GM20431 (cell line): ENCODE measurements around the gene P2RY14.
"Not testable (repeated sequence)": the region's sequence is repeated elsewhere in the genome, so short reads cannot be mapped to it uniquely, and the experiment has no call there.

Source experiments
- in situ Hi-C: fragments of 300-500 bp; cut with MseI, MboI; formaldehyde crosslinking; loops from one replicate; pipeline ENCODE4 v1.15.0; 2020; ENCODE audit warnings: low sequenced_read_pairs; ENCODE audit not compliant: unreplicated experiment

The P2RY14 gene

DNA sequence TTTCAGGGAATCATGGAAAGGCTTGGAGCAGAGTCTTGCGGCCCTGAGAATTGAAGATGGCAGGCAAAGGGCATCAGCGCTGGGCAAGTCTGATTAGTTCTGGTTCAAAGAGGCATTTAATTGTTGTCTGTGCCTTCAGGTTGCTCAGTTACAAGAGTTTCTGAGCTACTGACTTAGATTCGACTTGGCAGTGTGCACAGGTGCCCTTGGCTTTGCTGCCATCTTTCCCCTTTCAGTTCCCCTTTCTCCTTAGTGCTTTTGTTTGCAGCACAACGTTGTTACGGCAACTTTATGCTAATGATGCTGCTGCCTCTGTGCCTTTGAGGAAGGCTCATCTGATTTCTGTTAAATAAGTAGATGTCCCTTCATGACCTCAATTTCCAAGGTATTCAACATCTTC, 12.5 kb downstream of the P2RY14 start:
- in situ Hi-C loops, result no loop called here

DNA sequence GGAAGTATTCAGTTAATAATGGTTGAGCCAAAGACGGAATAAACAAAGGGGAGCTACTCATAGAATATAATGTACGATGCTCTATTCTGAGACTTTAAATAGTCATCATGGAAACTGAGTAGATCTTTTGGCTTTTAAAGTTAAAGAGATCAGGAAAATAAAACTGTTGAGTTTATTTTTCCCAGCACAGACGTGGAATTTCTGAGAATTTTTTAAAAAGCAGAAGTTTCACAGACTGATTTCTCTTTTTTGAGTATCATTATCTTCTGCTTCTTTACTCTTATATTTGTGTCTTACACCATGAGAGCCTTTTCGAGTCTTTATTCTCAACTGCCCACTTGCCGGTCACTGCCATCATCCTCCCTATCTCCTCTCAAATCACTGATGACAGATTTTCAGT, 13.2 kb downstream of the P2RY14 start:
- in situ Hi-C loops, result no loop called here

DNA sequence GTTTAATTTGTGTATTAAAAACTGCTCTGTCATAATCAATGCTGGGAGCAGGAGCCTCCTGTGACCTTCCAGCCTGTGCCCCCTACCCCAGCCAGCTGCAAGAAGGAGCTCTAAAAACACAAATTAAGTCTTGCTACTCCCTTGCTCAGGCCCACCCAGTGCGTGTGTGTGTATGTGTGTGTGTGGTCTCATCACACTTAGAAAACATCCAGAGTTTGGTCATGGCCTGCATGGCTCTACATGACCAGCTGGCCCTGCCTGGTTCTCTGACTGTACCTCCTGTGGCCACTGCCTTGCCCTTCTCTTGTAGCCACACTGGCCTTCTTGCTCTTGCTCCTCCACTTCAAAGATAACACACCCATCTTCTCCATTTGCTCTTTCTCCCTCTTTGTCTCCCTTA, 13.7 kb downstream of the P2RY14 start:
- in situ Hi-C loops, result no loop called here

DNA sequence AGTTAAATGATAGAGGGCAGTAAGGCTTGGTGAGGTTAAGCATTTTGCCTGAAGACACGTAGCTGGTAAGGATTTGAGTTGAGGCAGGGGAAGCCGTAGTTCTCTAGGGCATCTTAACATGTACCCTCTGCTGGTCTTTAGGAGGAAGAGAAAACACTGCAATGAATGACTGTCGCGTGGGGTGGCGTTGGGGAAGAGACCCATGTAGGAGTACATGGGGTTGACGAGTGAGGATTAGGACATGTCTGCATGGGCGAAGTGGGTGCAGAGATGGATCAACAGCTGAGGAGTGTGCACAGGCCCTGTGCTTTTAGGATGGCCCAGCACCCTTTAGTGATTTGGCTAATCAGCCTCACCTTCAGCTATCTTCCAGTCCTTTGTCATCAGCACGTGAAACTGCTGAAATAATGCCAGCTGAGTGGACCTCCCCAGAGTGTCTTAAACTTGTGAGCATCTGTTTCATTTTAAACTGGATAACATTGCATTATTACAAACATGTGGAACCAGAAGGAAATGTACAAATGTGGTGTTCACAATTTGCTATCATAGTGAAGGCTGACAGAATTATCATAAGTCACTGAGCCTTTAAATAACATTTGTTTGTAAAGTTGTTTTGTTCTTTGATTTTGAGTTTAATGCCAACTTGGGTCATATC, 15.3 kb downstream of the P2RY14 start:
- in situ Hi-C loops, result no loop called here

DNA sequence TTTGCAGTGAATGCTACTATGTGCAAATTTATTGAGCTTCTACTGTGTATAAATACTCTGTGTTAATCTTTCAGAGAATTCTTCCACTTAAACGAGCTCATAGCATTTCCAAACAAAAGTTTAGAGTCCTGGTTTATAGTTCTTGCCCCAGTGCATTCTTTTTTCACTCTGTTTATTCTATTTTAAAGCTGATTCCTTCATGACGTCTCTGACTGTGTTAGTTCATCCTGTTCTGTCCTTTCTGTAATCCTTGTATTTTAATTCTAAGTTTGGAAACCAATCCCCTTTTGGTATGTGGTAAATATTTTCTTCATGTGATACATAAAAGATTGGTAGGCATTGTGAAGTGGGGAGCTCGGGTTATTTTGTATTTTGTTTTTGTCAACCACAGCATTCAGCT, 18.7 kb downstream of the P2RY14 start:
- in situ Hi-C loops, result no loop called here

DNA sequence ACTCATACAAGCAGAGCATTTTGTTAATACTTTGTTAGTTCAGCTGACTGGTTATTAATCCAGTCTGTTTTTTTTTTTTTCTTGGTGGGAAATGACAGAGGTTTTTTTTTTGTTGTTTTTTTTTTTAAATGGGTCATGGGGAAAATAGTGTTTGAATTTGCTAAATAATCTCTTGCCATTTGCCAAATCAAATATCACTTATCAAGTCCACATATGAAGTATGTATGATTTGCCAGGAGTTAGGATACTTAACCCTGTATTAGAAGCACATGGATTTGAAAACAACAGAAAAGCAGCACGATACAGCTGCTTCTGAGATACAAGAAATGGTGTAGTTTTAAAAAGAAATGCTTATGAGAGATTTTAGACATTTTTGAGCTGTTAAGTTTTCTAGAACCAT, 21.6 kb downstream of the P2RY14 start:
- in situ Hi-C loops, result no loop called here

DNA sequence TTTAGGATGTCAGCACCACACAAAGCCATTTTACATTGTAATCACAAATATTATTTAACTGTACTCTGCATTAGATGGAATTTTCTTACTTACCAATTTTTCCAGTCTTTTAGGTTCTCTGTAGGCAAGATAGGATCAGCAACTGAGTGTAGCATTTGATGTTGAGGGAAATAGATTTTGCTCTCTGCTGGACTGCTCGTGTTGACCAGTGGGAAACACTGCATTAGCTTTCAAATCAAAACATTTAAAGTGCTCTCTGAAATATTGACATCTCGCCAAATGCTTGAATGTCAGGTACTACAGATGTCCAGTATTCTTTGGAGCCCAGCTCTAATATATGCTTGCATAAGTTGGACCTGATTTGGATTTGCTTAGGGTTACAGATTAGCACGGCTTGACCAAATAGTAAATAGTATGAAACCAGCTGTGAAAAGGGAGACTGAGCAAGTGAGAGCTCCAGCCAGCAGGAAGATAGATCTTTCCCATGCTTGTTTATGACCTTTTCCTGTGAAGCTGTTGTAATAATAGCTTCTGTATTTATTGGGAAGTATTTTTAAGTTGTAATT, 29.5 kb downstream of the P2RY14 start:
- in situ Hi-C loops, result no loop called here

DNA sequence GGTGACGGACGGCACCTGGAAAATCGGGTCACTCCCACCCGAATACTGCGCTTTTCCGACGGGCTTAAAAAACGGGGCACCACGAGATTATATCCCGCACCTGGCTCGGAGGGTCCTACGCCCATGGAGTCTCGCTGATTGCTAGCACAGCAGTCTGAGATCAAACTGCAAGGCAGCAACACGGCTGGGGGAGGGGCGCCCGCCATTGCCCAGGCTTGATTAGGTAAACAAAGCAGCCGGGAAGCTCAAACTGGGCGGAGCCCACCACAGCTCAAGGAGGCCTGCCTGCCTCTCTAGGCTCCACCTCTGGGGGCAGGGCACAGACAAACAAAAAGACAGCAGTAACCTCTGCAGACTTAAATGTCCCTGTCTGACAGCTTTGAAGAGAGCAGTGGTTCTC, 36.3 kb downstream of the P2RY14 start:
- in situ Hi-C loops, result not testable (repeated sequence)

DNA sequence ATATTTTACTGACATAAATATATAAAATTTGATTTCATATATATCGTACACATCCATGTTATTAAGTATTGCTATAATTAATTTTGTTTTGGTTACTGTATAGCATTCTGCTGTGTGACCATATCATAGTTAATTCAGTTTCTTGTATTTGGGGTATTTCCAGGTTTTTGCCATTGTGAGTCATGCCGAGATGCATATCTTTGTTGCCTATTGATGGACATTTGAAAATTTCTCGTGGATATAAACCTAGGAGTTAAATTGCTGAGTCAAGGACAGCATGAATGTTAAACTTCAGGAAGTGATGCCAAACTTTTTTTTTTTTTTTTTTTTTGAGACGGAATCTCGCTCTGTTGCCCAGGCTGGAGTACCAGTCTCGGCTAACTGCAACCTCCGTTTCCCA, 41.6 kb downstream of the P2RY14 start:
- in situ Hi-C loops, result no loop called here

DNA sequence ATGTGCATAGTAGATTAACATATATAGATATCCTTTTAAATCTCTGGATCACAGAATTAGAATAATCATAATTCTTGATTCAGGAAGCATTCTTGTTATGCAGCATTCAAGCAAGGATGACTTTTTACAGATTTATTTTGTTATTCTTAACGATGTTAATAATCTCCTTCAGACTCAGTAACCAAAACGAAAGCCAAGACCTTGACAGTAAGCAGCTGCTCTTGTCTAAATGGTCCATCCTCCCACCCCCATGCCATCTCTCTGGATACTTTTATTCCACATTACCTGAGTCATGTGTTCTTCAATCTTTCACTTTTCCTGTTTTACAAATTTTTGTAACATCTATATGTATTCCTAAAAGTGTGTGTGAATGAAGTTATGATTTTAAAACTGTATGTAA, 42.0 kb downstream of the P2RY14 start:
- in situ Hi-C loops, result no loop called here

DNA sequence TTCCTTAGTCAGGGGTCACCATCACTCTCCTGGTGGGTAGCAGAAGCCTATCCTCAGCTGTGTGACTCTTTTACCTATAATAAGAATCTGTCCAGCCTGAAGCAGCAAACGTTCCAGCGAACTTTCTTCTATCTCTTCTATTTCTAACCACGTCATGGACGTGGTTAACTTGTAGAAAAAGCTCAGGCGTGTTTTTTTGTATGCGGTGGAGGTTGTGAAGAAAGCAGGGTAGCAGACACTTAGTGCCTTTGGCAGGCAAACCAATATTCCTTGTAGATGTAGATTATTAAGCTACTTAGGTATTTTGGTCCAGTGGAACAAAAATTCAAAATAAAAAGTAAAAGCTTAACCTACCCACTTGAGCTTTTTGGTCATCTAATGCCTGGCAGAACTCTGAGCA, 43.5 kb downstream of the P2RY14 start:
- in situ Hi-C loops, result no loop called here

DNA sequence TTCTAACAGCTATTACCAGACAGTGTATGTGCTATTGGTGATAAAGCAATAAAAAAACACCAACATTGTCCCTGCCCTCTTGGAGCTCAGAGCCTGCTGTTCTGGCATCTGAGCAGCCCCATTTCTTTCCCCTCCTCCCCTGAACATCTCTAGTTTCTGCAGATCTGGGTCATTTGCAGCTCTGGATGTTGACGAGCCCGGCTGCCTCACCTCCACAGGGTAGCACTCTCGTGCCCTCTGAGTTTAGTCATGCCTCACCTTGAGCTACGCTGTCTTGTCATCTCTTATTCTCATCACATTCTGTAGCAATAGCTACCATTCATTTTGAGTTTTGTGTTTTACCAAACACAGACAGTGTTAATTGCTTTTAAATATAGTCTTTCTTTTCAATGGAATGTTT, 45.4 kb downstream of the P2RY14 start:
- in situ Hi-C loops, result no loop called here

DNA sequence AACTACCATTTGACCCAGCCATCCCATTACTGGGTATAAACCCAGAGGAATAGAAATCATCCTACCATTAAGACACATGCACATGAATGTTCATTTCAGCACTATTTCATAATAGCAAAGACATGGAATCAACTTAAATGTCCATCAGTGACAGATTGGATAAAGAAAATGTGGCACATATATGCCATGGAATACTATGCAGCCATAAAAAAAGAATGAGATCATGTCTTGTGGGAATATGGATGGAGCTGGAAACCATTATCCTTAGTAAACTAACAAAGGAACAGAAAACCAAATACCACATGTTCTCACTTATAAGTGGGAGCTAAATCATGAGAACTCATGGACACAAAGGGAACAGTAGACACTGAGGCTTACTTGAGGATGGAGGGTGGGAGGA, 45.9 kb downstream of the P2RY14 start:
- in situ Hi-C loops, result not testable (repeated sequence)

DNA sequence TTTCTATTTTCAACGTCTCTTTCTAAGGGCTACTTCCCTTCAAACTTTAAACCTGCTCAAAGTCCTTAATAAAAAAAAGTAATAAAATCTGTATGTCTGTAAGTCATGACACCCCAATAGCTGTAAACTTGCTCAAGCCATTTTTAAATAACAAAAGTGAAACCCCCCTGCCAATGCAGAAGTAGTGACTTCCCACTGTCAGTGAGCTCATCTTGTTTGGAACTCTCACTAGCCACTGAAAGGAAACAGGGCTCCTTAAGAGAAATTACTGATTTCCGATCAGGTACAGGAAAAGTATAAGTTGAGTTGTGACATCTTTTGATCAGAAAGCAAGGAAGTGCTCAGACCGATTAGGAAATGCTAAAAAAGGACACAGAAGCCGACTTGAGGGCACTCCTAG, 47.7 kb downstream of the P2RY14 start:
- in situ Hi-C loops, result no loop called here

DNA sequence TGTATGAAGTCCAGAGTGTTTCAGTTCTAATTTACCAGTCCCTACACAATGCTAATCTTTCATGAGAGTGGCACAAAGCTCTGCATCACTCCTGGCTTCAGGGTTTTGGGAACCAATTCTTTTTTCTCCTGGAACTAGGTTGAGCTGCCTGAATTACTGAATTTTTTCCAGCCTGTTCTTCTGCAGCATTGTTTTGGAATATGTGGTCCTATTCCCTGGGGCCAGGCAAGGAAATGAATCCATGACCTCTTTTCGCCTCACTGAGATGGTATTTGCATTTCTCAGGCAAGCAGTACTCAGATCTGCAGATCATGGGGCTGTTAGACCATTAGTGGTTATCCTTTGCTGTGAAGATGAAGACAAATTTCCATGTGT, 49.7 kb downstream of the P2RY14 start:
- in situ Hi-C loops, result loop anchor here (10.0 kb wide), 1 partner anchor 46 kb away; the partner anchor contains the start of gene P2RY14

DNA sequence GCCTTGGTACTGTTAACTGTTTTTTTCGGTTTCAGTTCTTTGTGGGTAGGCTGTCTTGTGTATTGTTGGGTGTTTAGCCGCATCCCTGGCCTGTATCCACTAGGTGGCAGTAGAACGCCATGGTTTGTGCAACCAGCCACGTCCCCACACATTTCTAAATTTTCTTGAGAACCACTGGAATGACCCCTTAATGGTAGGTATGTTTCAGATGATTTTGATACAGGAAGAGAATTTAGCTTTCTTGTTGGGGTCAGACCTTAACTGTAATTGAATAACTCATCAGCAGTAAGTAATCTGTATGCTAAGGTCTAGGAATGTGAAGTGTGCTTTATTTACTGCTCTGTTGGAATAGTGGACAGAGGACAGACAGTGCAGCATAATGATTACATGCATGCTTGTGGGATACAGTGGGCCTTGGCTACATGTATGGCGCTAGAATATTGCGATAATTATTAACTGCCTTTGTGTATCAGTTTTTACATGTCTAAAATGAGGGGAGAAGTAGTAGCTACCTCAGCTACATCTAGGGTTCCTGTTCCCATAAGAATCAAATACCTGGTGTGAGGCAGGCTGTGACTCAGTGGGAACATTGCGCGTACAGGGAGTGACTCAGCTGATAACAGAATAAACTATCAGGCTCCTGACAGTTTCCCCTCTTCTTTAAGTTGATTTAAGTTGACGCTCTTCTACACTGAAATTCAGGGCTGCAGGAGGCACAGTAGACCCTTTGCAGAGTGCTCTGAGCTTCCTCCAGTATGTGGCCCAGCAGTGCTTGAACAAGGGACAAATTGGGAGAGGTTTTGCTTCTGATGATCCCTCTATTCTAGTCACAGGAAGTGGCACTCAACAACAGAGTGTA, 50.3 kb downstream of the P2RY14 start:
- in situ Hi-C loops, result loop anchor here (10.0 kb wide), 1 partner anchor 47 kb away; the partner anchor contains the start of gene P2RY14

DNA sequence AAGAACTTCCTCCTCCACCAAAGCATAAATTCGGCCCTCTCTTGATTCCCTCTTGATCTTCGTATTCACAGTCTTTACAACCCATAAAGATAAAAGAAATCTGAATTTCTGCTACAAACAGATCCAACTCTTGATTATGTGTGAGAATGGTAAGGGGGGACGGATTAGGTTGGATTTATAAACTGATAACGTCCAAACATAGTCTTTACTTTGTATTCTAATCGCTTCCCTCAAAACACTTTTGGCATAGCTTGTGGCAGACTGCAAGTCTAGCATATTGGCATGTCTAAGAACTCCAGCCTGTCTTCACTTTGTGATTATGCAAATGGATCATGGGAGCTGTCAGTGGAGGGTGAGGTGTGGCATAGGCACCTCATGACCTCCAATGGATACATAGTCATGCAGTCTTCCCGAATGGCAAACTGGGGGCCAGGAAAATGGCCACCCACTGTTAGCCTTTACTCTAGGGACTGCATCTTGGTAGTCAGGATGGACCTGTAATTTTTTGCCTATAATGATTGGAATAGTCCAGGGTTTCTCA, 51.0 kb downstream of the P2RY14 start:
- in situ Hi-C loops, result loop anchor here (10.0 kb wide), 1 partner anchor 47 kb away; the partner anchor contains the start of gene P2RY14

DNA sequence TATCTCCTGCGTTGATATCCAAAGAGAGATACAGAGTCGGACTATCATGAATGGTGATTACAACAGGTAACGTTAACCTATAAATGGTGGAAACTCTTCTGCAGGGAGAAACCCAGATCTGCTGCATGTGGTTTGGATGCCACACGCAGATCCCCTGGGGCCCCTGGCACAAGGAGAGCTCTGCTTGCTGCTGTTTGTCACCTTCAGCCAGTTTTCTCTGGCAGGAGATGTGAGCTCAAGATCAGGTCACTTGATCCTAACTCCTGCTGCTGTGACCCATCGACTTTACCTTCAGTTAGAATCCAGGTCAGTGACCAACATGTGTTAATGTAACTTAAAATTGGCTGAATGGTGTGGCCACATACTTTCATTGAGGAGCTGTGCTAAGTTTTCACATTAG, 51.5 kb downstream of the P2RY14 start:
- in situ Hi-C loops, result loop anchor here (10.0 kb wide), 1 partner anchor 48 kb away; the partner anchor contains the start of gene P2RY14

DNA sequence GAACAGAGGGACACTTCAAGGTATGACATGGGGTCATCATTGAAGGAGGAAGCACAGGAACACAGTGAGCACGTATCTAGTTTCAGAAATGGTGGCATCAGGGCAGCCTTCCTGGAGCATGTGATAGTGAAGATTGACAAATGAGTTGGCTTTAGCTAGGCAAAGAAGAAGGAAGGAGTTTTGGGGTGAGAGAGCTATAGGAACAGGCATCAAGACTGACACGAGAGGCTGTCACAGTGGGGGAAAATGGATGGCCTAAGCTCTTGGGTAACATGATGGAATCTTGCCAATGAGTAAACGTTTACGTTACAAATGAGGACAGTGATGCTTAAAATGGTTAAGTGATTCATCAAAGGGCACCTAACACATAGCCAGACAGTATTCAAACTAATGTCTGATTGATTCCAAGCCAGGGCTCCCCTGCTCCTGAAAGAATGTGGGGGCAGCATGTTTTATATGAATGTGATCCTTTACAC, 52.2 kb downstream of the P2RY14 start:
- in situ Hi-C loops, result loop anchor here (10.0 kb wide), 1 partner anchor 49 kb away; the partner anchor contains the start of gene P2RY14
